ENCODE measurements around the gene VAV3.

- TF ChIP-seq POLR2A (IDR thresholded peaks at IDR 0.05) (no peak), CTCF (IDR thresholded peaks at IDR 0.05) (no peak)
These were observed 87.9 kb downstream of the VAV3 start for GRCh38 chr1:107877092-107877491.

All from heart left ventricle (tissue), 13 donors.